Suprapubic skin (tissue), 4 donors: ENCODE data around the gene PLA2G3.

Experiments
- CTCF ChIP-seq, 2 donors: fragments of 200-600 bp in 1 of 2; fragments of 450-650 bp in 1 of 2; sonication (generic) in 1 of 2; IDR thresholded peaks; one replicate each; pipeline ENCODE4 v1.5.1; 2016 to 2019; ENCODE audit warnings: antibody characterized with exemption in 2 of 2, mild to moderate bottlenecking in 1 of 2, moderate library complexity in 1 of 2
- EP300 ChIP-seq: sonication (generic); formaldehyde crosslinking; IDR thresholded peaks from one replicate; pipeline ENCODE4 v1.6.1; 2017; ENCODE audit warnings: antibody characterized with exemption
- POLR2AphosphoS5 ChIP-seq, 3 donors: sonication (generic); formaldehyde crosslinking; IDR thresholded peaks; one replicate each; pipeline ENCODE4 v1.6.1; 2017; ENCODE audit warnings: antibody characterized with exemption in 3 of 3

- no peak for TF ChIP-seq POLR2AphosphoS5 (IDR thresholded peaks at IDR 0.05)
- TF ChIP-seq EP300 = no peak
- no peak for TF ChIP-seq CTCF (IDR thresholded peaks at IDR 0.05)
Measured at GRCh38 chr22:31124290-31124689, 16.0 kb downstream of the PLA2G3 start.
